A549 (cell line): ENCODE results near the gene CCDC70. TPM values are rescaled to one million over a fixed set of nuclear protein-coding genes. Genes with fewer than 3 reads are reported as not detected.

ENCODE experiments used
- ATAC-seq, 2 experiments: fragments of 200-7000 bp in 1 of 2; fragments of >200 bp in 1 of 2; cut with Nextera tagmentation in 1 of 2; cut with Tn5 transposase in 1 of 2; 3 replicates each; pipeline versions ENCODE4 v1.8.0 to v1.9.1; 2018 to 2020; ENCODE audit warnings: mild to moderate bottlenecking in 1 of 2, moderate library complexity in 1 of 2
- CTCF ChIA-PET: fragments of 300-600 bp; sonication (Branson Sonifier 250); formaldehyde crosslinking; extraction: SDS; loops from one replicate; lab custom pipeline; 2021; ENCODE audit warnings: antibody characterized with exemption, inconsistent platforms; lab: Yijun Ruan, JAX
- POLR2A ChIA-PET: fragments of 350-600 bp; formaldehyde crosslinking; extraction: SDS; loops from one replicate; lab custom pipeline; 2021; ENCODE audit warnings: antibody characterized with exemption, inconsistent platforms; lab: Yijun Ruan, JAX
- DNase-seq, 2 experiments: peaks; one replicate each; pipeline versions ENCODE4 v3.0.0 to v3.0.0-alpha.2; 2011 to 2016; ENCODE audit warnings: low read depth in 1 of 2, low spot score in 1 of 2
- FAIRE-seq: peaks from 2 replicates; lab custom pipeline; 2011; peaks lifted over from hg19 to GRCh38; lab: Jason Lieb, UNC
- H3K27ac ChIP-seq, 2 experiments: fragments of >200 bp; sonication (Bioruptor Twin); formaldehyde crosslinking; 3 replicates each; pipeline ENCODE4 v1.5.1; 2016 to 2017
- H3K4me1 ChIP-seq: fragments of >200 bp; sonication (Bioruptor Twin); formaldehyde crosslinking; 3 replicates; pipeline ENCODE4 v1.6.1; 2016
- H3K4me2 ChIP-seq: fragments of >200 bp; sonication (Bioruptor Twin); formaldehyde crosslinking; 3 replicates; pipeline ENCODE4 v1.6.1; 2016
- H3K4me3 ChIP-seq: fragments of >200 bp; sonication (Bioruptor Twin); formaldehyde crosslinking; 3 replicates; pipeline ENCODE4 v1.5.1; 2016
- H3K9me3 ChIP-seq: fragments of >200 bp; sonication (Bioruptor Twin); formaldehyde crosslinking; 3 replicates; pipeline ENCODE4 v1.6.1; 2016
- BHLHE40 ChIP-seq: IDR thresholded peaks from 2 replicates; pipeline ENCODE4 v1.6.1; 2012; ENCODE audit warnings: low read depth, low read length, inconsistent platforms
- CBX2 ChIP-seq: fragments of 200-600 bp; sonication (generic); IDR thresholded peaks from 2 replicates; pipeline ENCODE4 v1.6.1; 2016; ENCODE audit warnings: low read depth, mild to moderate bottlenecking, borderline replicate concordance
- CBX8 ChIP-seq: fragments of 200-600 bp; sonication (generic); IDR thresholded peaks from 2 replicates; pipeline ENCODE4 v1.6.1; 2016
- CEBPB ChIP-seq, 2 experiments: fragments of >200 bp in 1 of 2; sonication (Bioruptor Twin) in 1 of 2; formaldehyde crosslinking in 1 of 2; IDR thresholded peaks; 2 replicates each; pipeline ENCODE4 v1.6.1; 2012 to 2016
- EHF ChIP-seq: fragments of 250-450 bp; sonication (Bioruptor Pico); IDR thresholded peaks from 2 replicates; pipeline ENCODE4 v1.5.0; 2020; ENCODE audit warnings: mild to moderate bottlenecking
- EHMT2 ChIP-seq: fragments of 200-600 bp; sonication (generic); IDR thresholded peaks from 2 replicates; pipeline ENCODE4 v1.6.1; 2016; ENCODE audit warnings: antibody characterized with exemption, low read depth, mild to moderate bottlenecking, moderate library complexity
- FOSL2 ChIP-seq, 2 experiments: fragments of 450-650 bp in 1 of 2; fragments of >200 bp in 1 of 2; sonication (Bioruptor Twin) in 1 of 2; formaldehyde crosslinking; IDR thresholded peaks; 2 replicates each; pipeline versions ENCODE4 v1.5.0 to v1.6.1; 2016 to 2020; ENCODE audit warnings: mild to moderate bottlenecking in 1 of 2, moderate library complexity in 1 of 2
- GATA3 ChIP-seq: IDR thresholded peaks from 2 replicates; pipeline ENCODE4 v1.6.1; 2012; ENCODE audit warnings: borderline replicate concordance
- HOXA7 ChIP-seq: fragments of 250-450 bp; sonication (Bioruptor Pico); IDR thresholded peaks from 2 replicates; pipeline ENCODE4 v1.5.0; 2020; ENCODE audit warnings: mild to moderate bottlenecking, moderate library complexity
- JUN ChIP-seq, 2 experiments: fragments of >200 bp; sonication (Bioruptor Twin); formaldehyde crosslinking; IDR thresholded peaks; 2 replicates in 1 of 2; 3 replicates in 1 of 2; pipeline ENCODE4 v1.6.1; 2016 to 2017
- JUNB ChIP-seq: fragments of >200 bp; sonication (Bioruptor Twin); formaldehyde crosslinking; IDR thresholded peaks from 2 replicates; pipeline ENCODE4 v1.6.1; 2016
- KDM1A ChIP-seq: fragments of 200-600 bp; sonication (generic); IDR thresholded peaks from 2 replicates; pipeline ENCODE4 v1.6.1; 2016; ENCODE audit warnings: low read depth, mild to moderate bottlenecking
- MAX ChIP-seq: IDR thresholded peaks from 2 replicates; pipeline ENCODE4 v1.6.1; 2012
- MYC ChIP-seq: IDR thresholded peaks from 2 replicates; pipeline ENCODE4 v1.6.1; 2012; ENCODE audit warnings: mild to moderate bottlenecking, inconsistent platforms, low read length, improper control_type of control experiment, borderline replicate concordance
- NFE2L2 ChIP-seq: fragments of 150-350 bp; conservative IDR thresholded peaks from 2 replicates; pipeline ENCODE4 v1.6.1; 2014; ENCODE audit warnings: low read length
- NPAS2 ChIP-seq: fragments of 250-450 bp; sonication (Bioruptor Pico); IDR thresholded peaks from 2 replicates; pipeline ENCODE4 v1.8.0; 2022; ENCODE audit warnings: mild to moderate bottlenecking, moderate library complexity, borderline replicate concordance
- PBX3 ChIP-seq: IDR thresholded peaks from 2 replicates; pipeline ENCODE4 v1.6.1; 2012
- RFX5 ChIP-seq: fragments of 450-650 bp; IDR thresholded peaks from 2 replicates; pipeline ENCODE4 v1.7.1; 2014; ENCODE audit warnings: antibody characterized with exemption, mild to moderate bottlenecking, moderate library complexity
- SMC3 ChIP-seq: fragments of >200 bp; sonication (Bioruptor Twin); formaldehyde crosslinking; IDR thresholded peaks from 3 replicates; pipeline ENCODE4 v1.6.1; 2018; ENCODE audit warnings: inconsistent platforms
- ZC3H11A ChIP-seq: fragments of 450-650 bp; IDR thresholded peaks from 2 replicates; pipeline ENCODE4 v1.6.1; 2014; ENCODE audit warnings: antibody characterized with exemption, mild to moderate bottlenecking
- ZFP36 ChIP-seq: fragments of 450-650 bp; IDR thresholded peaks from 2 replicates; pipeline ENCODE4 v1.6.1; 2014; ENCODE audit warnings: borderline replicate concordance; ENCODE audit not compliant: partially characterized antibody
- ZNF302 ChIP-seq: fragments of 250-450 bp; sonication (Bioruptor Pico); IDR thresholded peaks from 2 replicates; pipeline ENCODE4 v1.9.0; 2021; ENCODE audit warnings: inconsistent platforms, mild to moderate bottlenecking, moderate library complexity
- ZSCAN20 ChIP-seq: fragments of 250-450 bp; sonication (Bioruptor Pico); IDR thresholded peaks from 2 replicates; pipeline ENCODE4 v1.8.0; 2022; ENCODE audit warnings: mild to moderate bottlenecking, moderate library complexity
- WGBS: methylation state at CpG from one replicate; pipeline ENCODE4 v1.1.6; 2017; ENCODE audit errors: missing lambda C conversion rate; 5-methylcytosine and 5-hydroxymethylcytosine counted together
- polyA plus RNA-seq, 4 experiments: library from polyadenylated mRNA; depleted of rRNA in 3 of 4; stranded (reverse); fragments of >200 nt; fragmentation: RNase III in 1 of 4; extraction: RNeasy Plus Mini Kit Qiagen cat#74134 plus additional on column Dnase treatment in 1 of 4; gene quantifications; 2 replicates in 3 of 4; 3 replicates in 1 of 4; pipeline ENCODE4 v1.2.3, GENCODE V29; 2011 to 2017
- TF ChIP-seq, protein P1 (sequence below): fragments of 450-650 bp; IDR thresholded peaks from 2 replicates; pipeline ENCODE4 v1.6.1; 2014; ENCODE audit warnings: antibody characterized with exemption

Gene CCDC70
- polyA plus RNA-seq, 2 of the 4 experiments (the other 2 are of a cell fraction) = not detected

DNA sequence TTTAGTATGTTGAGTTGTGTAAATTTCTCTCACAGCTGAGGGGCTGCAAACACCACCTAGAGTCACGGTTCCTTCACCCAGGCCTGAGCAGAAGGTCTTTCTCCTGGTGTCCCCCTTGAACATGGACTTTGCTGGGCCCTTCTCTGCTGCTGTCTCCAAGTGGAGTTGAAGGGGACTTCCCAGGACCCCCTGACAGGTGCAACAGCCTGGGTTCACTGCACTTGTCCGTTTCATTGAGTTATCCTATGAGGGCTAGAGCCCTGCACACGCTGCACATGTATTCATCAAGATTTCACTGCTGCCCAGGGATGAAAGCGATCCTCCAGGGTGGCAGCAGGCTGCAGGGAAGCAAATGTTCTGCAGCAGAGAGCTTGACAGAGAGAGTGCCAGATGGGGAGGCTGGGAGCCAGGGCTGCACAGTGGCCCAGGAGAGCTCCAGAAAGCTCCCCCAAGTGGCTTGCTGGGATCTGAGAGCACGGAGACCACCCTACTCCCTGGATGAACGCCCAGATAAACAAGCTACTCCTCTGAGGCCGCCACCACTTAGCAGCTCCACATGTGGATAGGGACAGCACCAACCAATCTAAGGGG is 27.1 kb upstream of the CCDC70 start:
- CTCF ChIA-PET = interaction anchor here (1.1 to 1.2 kb wide), 2 partner anchors 19 to 68 kb away, joined by 3 to 5 read pairs; no protein-coding TSS in a partner anchor

GRCh38 chr13:51837016-51837415 is 24.8 kb upstream of the CCDC70 start:
- FAIRE-seq (no peak), ATAC-seq (no peak), DNase-seq (no peak)
- WGBS = 71% methylated on average over 1 of the region's 3 CpGs
- no peak overlapping the region for H3K27ac ChIP-seq
- H3K4me1 ChIP-seq = no peaks in the 10 kb centered on the region
- H3K4me3 ChIP-seq = no peak overlapping the region
- no peak overlapping the region for H3K4me2 ChIP-seq
- ChIA-PET CTCF (interaction anchor here (0.8 to 1.1 kb wide), 2 partner anchors 12 to 23 kb away, joined by 3 to 4 read pairs; no protein-coding TSS in a partner anchor), POLR2A (no interaction called here)
- H3K9me3 ChIP-seq = no peaks in the 10 kb centered on the region
- TF ChIP-seq NPAS2 (CRISPR knock-in tag) = no peak
- no peak for TF ChIP-seq JUN (IDR thresholded peaks at IDR 0.05)
- no peak for TF ChIP-seq CEBPB (IDR thresholded peaks at IDR 0.05)
- TF ChIP-seq CBX8 = no peak
- no peak for TF ChIP-seq MYC
- TF ChIP-seq ZNF302 (CRISPR knock-in tag) = no peak
- no peak for TF ChIP-seq NFE2L2
- TF ChIP-seq JUNB = no peak
- no peak for TF ChIP-seq ZFP36
- no peak for TF ChIP-seq ZC3H11A
- TF ChIP-seq HOXA7 (CRISPR knock-in tag) = no peak
- TF ChIP-seq, protein P1, sequence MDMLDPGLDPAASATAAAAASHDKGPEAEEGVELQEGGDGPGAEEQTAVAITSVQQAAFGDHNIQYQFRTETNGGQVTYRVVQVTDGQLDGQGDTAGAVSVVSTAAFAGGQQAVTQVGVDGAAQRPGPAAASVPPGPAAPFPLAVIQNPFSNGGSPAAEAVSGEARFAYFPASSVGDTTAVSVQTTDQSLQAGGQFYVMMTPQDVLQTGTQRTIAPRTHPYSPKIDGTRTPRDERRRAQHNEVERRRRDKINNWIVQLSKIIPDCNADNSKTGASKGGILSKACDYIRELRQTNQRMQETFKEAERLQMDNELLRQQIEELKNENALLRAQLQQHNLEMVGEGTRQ = no peak
- no peak for TF ChIP-seq CBX2
- no peak for TF ChIP-seq BHLHE40

More for the DNA sequence above, 27.1 kb upstream of the CCDC70 start:
- no peak for FAIRE-seq
- 33% methylated on average over 7 of the region's 7 CpGs for WGBS
- no peak for ATAC-seq
- TF ChIP-seq GATA3 (no peak), ZC3H11A (no peak), PBX3 (no peak), EHMT2 (no peak), RFX5 (no peak), JUNB (no peak), KDM1A (no peak), EHF (CRISPR knock-in tag) (no peak), NFE2L2 (no peak), JUN (IDR thresholded peaks at IDR 0.05) (no peak), SMC3 (no peak), ZSCAN20 (CRISPR knock-in tag) (no peak), MAX (no peak), FOSL2 (IDR thresholded peaks at IDR 0.05) (no peak), FOSL2 (CRISPR knock-in tag; IDR thresholded peaks at IDR 0.05) (no peak)
- TF ChIP-seq, protein P1 = no peak
- TF ChIP-seq, all 56 proteins: peak for 0
- no peak overlapping the region for H3K4me2 ChIP-seq
- H3K4me1 ChIP-seq = no peaks in the 10 kb centered on the region
- no peaks in the 10 kb centered on the region for H3K9me3 ChIP-seq
- H3K4me3 ChIP-seq = no peak overlapping the region
- H3K27ac ChIP-seq = no peak overlapping the region
- POLR2A ChIA-PET = no interaction called here
- DNase-seq = no peak
